Endothelial cell of umbilical vein (primary cell): ENCODE measurements around the gene FBXO27. TPM values are rescaled to one million over a fixed set of nuclear protein-coding genes. Genes with fewer than 3 reads are reported as not detected.

ENCODE experiments used
- BruUV-seq: library from RNA; stranded (reverse); fragments of 400-500 nt; replicated peaks from 2 replicates; lab custom pipeline; 2021; lab: Mats Ljungman, UMichigan
- CTCF ChIA-PET: fragments of 300-600, 350-600 bp; sonication (Branson Sonifier 250); formaldehyde crosslinking; loops from one replicate; lab custom pipeline; 2021; ENCODE audit warnings: antibody characterized with exemption, inconsistent platforms; lab: Charles Lee
- POLR2A ChIA-PET: fragments of 300-600, 350-600 bp; sonication (Branson Sonifier 250); formaldehyde crosslinking; loops from one replicate; lab custom pipeline; 2021; ENCODE audit warnings: antibody characterized with exemption, inconsistent platforms; lab: Charles Lee
- DNase-seq: peaks from one replicate; pipeline ENCODE4 v3.0.0-alpha.2; 2011; ENCODE audit warnings: low read depth, low spot score
- FAIRE-seq: peaks from 2 replicates; lab custom pipeline; 2011; peaks lifted over from hg19 to GRCh38; lab: Jason Lieb, UNC
- H2AFZ ChIP-seq: 2 replicates; pipeline ENCODE4 v1.6.0; 2012; ENCODE audit warnings: low read depth, low read length, control low read depth, inconsistent platforms
- H3K27ac ChIP-seq: 2 replicates; pipeline ENCODE4 v1.5.1; 2011; ENCODE audit warnings: low read depth, mild to moderate bottlenecking, control low read depth, low read length, moderate library complexity; ENCODE audit not compliant: insufficient read depth
- H3K27me3 ChIP-seq, 2 experiments: 2 replicates each; pipeline versions ENCODE4 v1.6.0 to v1.6.1; 2011; ENCODE audit warnings: low read length in 2 of 2, mixed read lengths in 1 of 2; ENCODE audit not compliant: control insufficient read depth in 2 of 2, insufficient read depth in 2 of 2
- H3K36me3 ChIP-seq, 2 experiments: 2 replicates in 1 of 2; 3 replicates in 1 of 2; pipeline ENCODE4 v1.5.1; 2011; ENCODE audit warnings: low read length in 2 of 2, mild to moderate bottlenecking in 1 of 2, moderate library complexity in 1 of 2; ENCODE audit not compliant: control insufficient read depth in 2 of 2, insufficient read depth in 2 of 2; ENCODE audit errors: extremely low read depth in 1 of 2
- H3K4me1 ChIP-seq: 3 replicates; pipeline ENCODE4 v1.5.1; 2011; ENCODE audit warnings: mild to moderate bottlenecking, low read length; ENCODE audit not compliant: control insufficient read depth, insufficient read depth; ENCODE audit errors: extremely low read depth
- H3K4me2 ChIP-seq: 2 replicates; pipeline ENCODE4 v1.6.1; 2011; ENCODE audit warnings: low read length, control low read depth, mixed read lengths; ENCODE audit not compliant: insufficient read depth
- H3K4me3 ChIP-seq, 3 experiments: fragments of 200-600 bp in 1 of 3; sonication (generic), shearing (Covaris generic) in 1 of 3; replicated peaks in 1 of 3; 2 replicates each; pipeline ENCODE4 v1.5.1; 2011 to 2016; ENCODE audit warnings: control low read depth in 3 of 3, low read length in 3 of 3, mild to moderate bottlenecking in 2 of 3, inconsistent platforms in 1 of 3, low read depth in 1 of 3, moderate library complexity in 1 of 3; ENCODE audit not compliant: insufficient read depth in 1 of 3
- H3K79me2 ChIP-seq: 2 replicates; pipeline ENCODE4 v1.6.0; 2012; ENCODE audit warnings: low read length, inconsistent platforms; ENCODE audit not compliant: control insufficient read depth, insufficient read depth
- H3K9ac ChIP-seq: replicated peaks from 2 replicates; pipeline ENCODE3; 2011; ENCODE audit warnings: low read length, control low read depth; ENCODE audit not compliant: insufficient read depth; ENCODE audit errors: extremely low read depth
- H3K9me1 ChIP-seq: replicated peaks from 3 replicates; pipeline ENCODE4 v1.6.0; 2011; ENCODE audit warnings: mild to moderate bottlenecking, low read length; ENCODE audit not compliant: control insufficient read depth, insufficient read depth; ENCODE audit errors: extremely low read depth
- H3K9me3 ChIP-seq: replicated peaks from 2 replicates; pipeline ENCODE4 v1.5.1; 2012; ENCODE audit warnings: low read length, inconsistent platforms; ENCODE audit not compliant: control insufficient read depth, insufficient read depth
- H4K20me1 ChIP-seq: replicated peaks from 2 replicates; pipeline ENCODE3; 2011; ENCODE audit warnings: mild to moderate bottlenecking, low read length; ENCODE audit not compliant: control insufficient read depth, insufficient read depth; ENCODE audit errors: extremely low read depth
- EZH2 ChIP-seq: IDR thresholded peaks from 2 replicates; pipeline ENCODE4 v1.6.1; 2012; ENCODE audit warnings: borderline replicate concordance, low read depth, mild to moderate bottlenecking, moderate library complexity, low read length, inconsistent platforms; ENCODE audit not compliant: severe bottlenecking
- GATA2 ChIP-seq: IDR thresholded peaks from 2 replicates; pipeline ENCODE4 v1.7.0; 2011; ENCODE audit warnings: low read depth, mild to moderate bottlenecking, moderate library complexity, mixed read lengths, low read length; ENCODE audit not compliant: insufficient read length, insufficient read depth
- JUN ChIP-seq: IDR thresholded peaks from 2 replicates; pipeline ENCODE4 v1.6.1; 2011; ENCODE audit warnings: borderline replicate concordance, low read depth; ENCODE audit not compliant: insufficient read length, insufficient read depth
- MYC ChIP-seq: IDR thresholded peaks from one replicate; pipeline ENCODE4 v1.6.1; 2011; ENCODE audit warnings: mild to moderate bottlenecking, low read depth, low read length
- POLR2A ChIP-seq: IDR thresholded peaks from 2 replicates; pipeline ENCODE4 v1.6.1; 2012; ENCODE audit warnings: low read depth, mild to moderate bottlenecking, control low read depth, low read length
- POLR2AphosphoS5 ChIP-seq: IDR thresholded peaks from 2 replicates; pipeline ENCODE4 v1.6.1; 2012; ENCODE audit warnings: low read depth, mild to moderate bottlenecking, control low read depth, low read length, moderate library complexity; ENCODE audit not compliant: insufficient read depth
- dilution Hi-C: fragments of 300-500 bp; cut with MboI; formaldehyde crosslinking; loops from one replicate; pipeline ENCODE4 v1.15.0; 2019; ENCODE audit warnings: low sequenced_read_pairs; ENCODE audit not compliant: extremely low pct_ligation_motif_present
- intact Hi-C: fragments of 100-400 bp; cut with micrococcal nuclease; formaldehyde crosslinking; loops from one replicate; pipeline ENCODE4 v1.10.0; 2022
- polyA plus RNA-seq, 4 experiments: library from polyadenylated mRNA; depleted of rRNA in 3 of 4; stranded (reverse) in 3 of 4; unstranded in 1 of 4; fragments of >200 nt; gene quantifications; 2 replicates each; pipeline versions ENCODE4 v1.2.1 to v1.2.3, GENCODE V29; 2011 to 2012; ENCODE audit warnings: missing spikeins in 1 of 4
- total RNA-seq: library from RNA; stranded (reverse); gene quantifications from 2 replicates; pipeline ENCODE4 v1.2.3, GENCODE V29; 2021
- TF ChIP-seq, protein P1 (sequence below), 2 donors: IDR thresholded peaks; 1 replicate in 1 of 2; 2 replicates in 1 of 2; pipeline ENCODE4 v1.5.1; 2011; ENCODE audit warnings: low read length in 2 of 2, mild to moderate bottlenecking in 2 of 2, moderate library complexity in 2 of 2, control low read depth in 1 of 2, inconsistent platforms in 1 of 2, low read depth in 1 of 2; ENCODE audit not compliant: insufficient read depth in 1 of 2; ENCODE audit errors: extremely low read depth in 1 of 2
- TF ChIP-seq, protein P2 (sequence below): IDR thresholded peaks from 2 replicates; pipeline ENCODE4 v1.6.1; 2011; ENCODE audit not compliant: insufficient read depth, insufficient read length

Gene FBXO27
- total and polyA plus RNA-seq, 2 donors (not counting 3 experiments of a cell fraction or from before 2014, with no cell fraction given), result 3.5 to 4.2 TPM

DNA sequence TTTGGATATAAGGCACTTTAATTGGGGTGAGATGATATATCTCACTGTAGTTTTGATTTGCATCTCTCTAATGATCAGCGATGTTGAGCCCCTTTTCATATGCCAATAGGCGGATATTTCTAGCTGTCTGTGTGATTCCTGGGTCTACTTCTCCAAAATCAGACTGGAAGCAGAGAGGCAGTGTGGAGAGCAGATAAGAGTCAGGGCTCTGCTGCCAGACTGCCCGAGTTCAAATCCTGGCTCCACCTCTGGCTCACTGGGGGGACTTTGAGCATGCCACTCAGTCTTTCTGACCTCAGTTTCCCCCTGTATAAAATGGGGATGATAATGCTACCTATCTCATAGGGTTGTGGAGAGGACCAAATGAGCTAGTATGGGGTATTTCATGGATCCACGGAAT, 27.8 kb upstream of the FBXO27 start:
- dilution Hi-C loops (no loop called here), intact Hi-C loops (no loop called here)
- no peak overlapping the region for H2AFZ ChIP-seq
- no peaks in the 10 kb centered on the region for H3K27me3 ChIP-seq
- no peaks in the 10 kb centered on the region for H3K36me3 ChIP-seq
- no peak for FAIRE-seq
- TF ChIP-seq, protein P1, sequence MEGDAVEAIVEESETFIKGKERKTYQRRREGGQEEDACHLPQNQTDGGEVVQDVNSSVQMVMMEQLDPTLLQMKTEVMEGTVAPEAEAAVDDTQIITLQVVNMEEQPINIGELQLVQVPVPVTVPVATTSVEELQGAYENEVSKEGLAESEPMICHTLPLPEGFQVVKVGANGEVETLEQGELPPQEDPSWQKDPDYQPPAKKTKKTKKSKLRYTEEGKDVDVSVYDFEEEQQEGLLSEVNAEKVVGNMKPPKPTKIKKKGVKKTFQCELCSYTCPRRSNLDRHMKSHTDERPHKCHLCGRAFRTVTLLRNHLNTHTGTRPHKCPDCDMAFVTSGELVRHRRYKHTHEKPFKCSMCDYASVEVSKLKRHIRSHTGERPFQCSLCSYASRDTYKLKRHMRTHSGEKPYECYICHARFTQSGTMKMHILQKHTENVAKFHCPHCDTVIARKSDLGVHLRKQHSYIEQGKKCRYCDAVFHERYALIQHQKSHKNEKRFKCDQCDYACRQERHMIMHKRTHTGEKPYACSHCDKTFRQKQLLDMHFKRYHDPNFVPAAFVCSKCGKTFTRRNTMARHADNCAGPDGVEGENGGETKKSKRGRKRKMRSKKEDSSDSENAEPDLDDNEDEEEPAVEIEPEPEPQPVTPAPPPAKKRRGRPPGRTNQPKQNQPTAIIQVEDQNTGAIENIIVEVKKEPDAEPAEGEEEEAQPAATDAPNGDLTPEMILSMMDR (IDR thresholded peaks at IDR 0.05; ENCODE audit: extremely low read depth in 1 of 2, insufficient read depth in 1 of 2, low read depth in 1 of 2, low read length in 2 of 2), result no peak
- no peak for TF ChIP-seq JUN
- TF ChIP-seq, protein P2, sequence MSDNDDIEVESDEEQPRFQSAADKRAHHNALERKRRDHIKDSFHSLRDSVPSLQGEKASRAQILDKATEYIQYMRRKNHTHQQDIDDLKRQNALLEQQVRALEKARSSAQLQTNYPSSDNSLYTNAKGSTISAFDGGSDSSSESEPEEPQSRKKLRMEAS, result no peak
- TF ChIP-seq MYC, result no peak
- no peak for TF ChIP-seq POLR2A
- H3K27ac ChIP-seq, result no peak overlapping the region
- H3K9me3 ChIP-seq, result no peaks in the 10 kb centered on the region
- no peak overlapping the region for H3K9ac ChIP-seq
- ChIA-PET POLR2A (interaction anchor here (0.7 kb wide), 1 partner anchor 14 kb away, joined by 3 read pairs; no protein-coding TSS in a partner anchor), CTCF (interaction anchor here (0.7 kb wide), 1 partner anchor 9 kb away, joined by 3 read pairs; no protein-coding TSS in a partner anchor)
- no peaks in the 10 kb centered on the region for H3K79me2 ChIP-seq
- no TSS peak for BruUV-seq
- H3K4me3 ChIP-seq, result no peak overlapping the region
- no peaks in the 10 kb centered on the region for H3K9me1 ChIP-seq
- DNase-seq, result no peak
- H3K4me1 ChIP-seq, result no peaks in the 10 kb centered on the region
- no peak overlapping the region for H3K4me2 ChIP-seq
- H4K20me1 ChIP-seq, result no peaks in the 10 kb centered on the region

DNA sequence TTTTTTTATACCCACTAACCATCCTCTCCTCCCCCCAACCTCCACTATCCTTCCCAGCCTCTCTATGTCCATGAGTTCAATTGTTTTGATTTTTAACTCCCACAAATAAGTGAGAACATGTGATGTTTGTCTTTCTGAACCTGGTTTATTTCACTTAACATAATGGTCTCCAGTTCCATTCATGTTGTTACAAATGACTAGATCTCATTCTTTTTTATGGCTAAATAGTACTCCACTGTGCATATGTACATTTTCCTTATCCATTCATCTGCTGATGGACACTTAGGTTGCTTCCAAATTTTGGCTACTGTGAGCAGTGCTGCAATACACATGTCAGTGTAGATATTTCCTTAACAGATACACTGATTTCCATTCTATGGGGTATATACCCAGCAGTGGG, 27.0 kb upstream of the FBXO27 start:
- FAIRE-seq, result no peak
- no peak overlapping the region for H3K4me3 ChIP-seq
- intact Hi-C loops (no loop called here), dilution Hi-C loops (no loop called here)
- H3K9me3 ChIP-seq, result no peaks in the 10 kb centered on the region
- no peaks in the 10 kb centered on the region for H3K27me3 ChIP-seq
- no peak overlapping the region for H3K9ac ChIP-seq
- CTCF ChIA-PET, result interaction anchor here (0.7 kb wide), 1 partner anchor 8 kb away, joined by 3 read pairs; no protein-coding TSS in a partner anchor
- no peaks in the 10 kb centered on the region for H4K20me1 ChIP-seq
- no peak overlapping the region for H2AFZ ChIP-seq
- H3K79me2 ChIP-seq, result no peaks in the 10 kb centered on the region
- no peaks in the 10 kb centered on the region for H3K4me1 ChIP-seq
- no peak for DNase-seq
- no peak overlapping the region for H3K27ac ChIP-seq
- H3K36me3 ChIP-seq, result no peaks in the 10 kb centered on the region
- no peak for TF ChIP-seq GATA2
- no peak for TF ChIP-seq POLR2A
- no peak for TF ChIP-seq EZH2
- no peak for TF ChIP-seq POLR2AphosphoS5
- H3K4me2 ChIP-seq, result no peak overlapping the region
- H3K9me1 ChIP-seq, result no peaks in the 10 kb centered on the region
- POLR2A ChIA-PET, result no interaction called here
- no TSS peak for BruUV-seq
